OCI-LY1 (cell line): ENCODE measurements around the gene ZNF660.
"Not testable (repeated sequence)": the region's sequence is repeated elsewhere in the genome, so short reads cannot be mapped to it uniquely, and the experiment has no call there.

Experiments
- H2AFZ ChIP-seq: fragments of 200-600 bp; sonication (generic), shearing (Covaris generic); 2 replicates; pipeline ENCODE4 v1.6.0; 2014; ENCODE audit warnings: antibody characterized with exemption, mild to moderate bottlenecking, low read length
- H3F3A ChIP-seq: fragments of 200-600 bp; sonication (generic), shearing (Covaris generic); 2 replicates; pipeline ENCODE4 v1.6.0; 2014; ENCODE audit warnings: mild to moderate bottlenecking, antibody characterized with exemption, low read length, moderate library complexity; ENCODE audit not compliant: insufficient read depth
- H3K27ac ChIP-seq: fragments of 200-600 bp; sonication (generic); 2 replicates; pipeline ENCODE4 v1.5.1; 2014; ENCODE audit warnings: low read length, mixed run types, mild to moderate bottlenecking, low read depth; ENCODE audit not compliant: poor library complexity, severe bottlenecking
- H3K27me3 ChIP-seq: fragments of 200-600 bp; sonication (generic); 2 replicates; pipeline ENCODE4 v1.6.0; 2014; ENCODE audit warnings: antibody characterized with exemption, mild to moderate bottlenecking, low read length, moderate library complexity; ENCODE audit not compliant: insufficient read depth
- H3K36me3 ChIP-seq: fragments of 200-600 bp; sonication (generic); 2 replicates; pipeline ENCODE4 v1.6.1; 2014; ENCODE audit warnings: mild to moderate bottlenecking, antibody characterized with exemption, low read length, moderate library complexity, mixed read lengths; ENCODE audit not compliant: insufficient read depth
- H3K4me1 ChIP-seq: fragments of 200-600 bp; sonication (generic); 2 replicates; pipeline ENCODE4 v1.5.1; 2014; ENCODE audit warnings: mild to moderate bottlenecking, low read length, moderate library complexity; ENCODE audit not compliant: insufficient read depth, severe bottlenecking
- H3K4me2 ChIP-seq: fragments of 200-600 bp; sonication (generic), shearing (Covaris generic); 2 replicates; pipeline ENCODE4 v1.6.1; 2014; ENCODE audit warnings: low read length
- H3K4me3 ChIP-seq: fragments of 200-600 bp; sonication (generic); 2 replicates; pipeline ENCODE4 v1.5.1; 2014; ENCODE audit warnings: low read length, low read depth, mild to moderate bottlenecking, mixed read lengths; ENCODE audit not compliant: poor library complexity, severe bottlenecking
- H3K79me2 ChIP-seq: fragments of 200-600 bp; shearing (Covaris generic); 2 replicates; pipeline ENCODE4 v1.6.1; 2016; ENCODE audit warnings: mixed run types, low read length, mixed read lengths; ENCODE audit not compliant: insufficient read depth
- H3K9ac ChIP-seq: fragments of 200-600 bp; sonication (generic), shearing (Covaris generic); 2 replicates; pipeline ENCODE4 v1.6.1; 2014; ENCODE audit warnings: mild to moderate bottlenecking, low read length, mixed read lengths
- H3K9me2 ChIP-seq: fragments of 200-600 bp; sonication (generic), shearing (Covaris generic); 2 replicates; pipeline ENCODE4 v1.6.1; 2014; ENCODE audit warnings: low read depth, mild to moderate bottlenecking, low read length, mixed read lengths
- H3K9me3 ChIP-seq: fragments of 200-600 bp; shearing (Covaris generic); 2 replicates; pipeline ENCODE4 v1.6.1; 2014; ENCODE audit warnings: low read length, mixed read lengths
- H4K20me1 ChIP-seq: fragments of 200-600 bp; sonication (generic), shearing (Covaris generic); 2 replicates; pipeline ENCODE4 v1.6.0; 2016; ENCODE audit warnings: mild to moderate bottlenecking, low read length; ENCODE audit not compliant: insufficient read depth
- EZH2 ChIP-seq: fragments of 200-600 bp; sonication (generic), shearing (Covaris generic); IDR thresholded peaks from 2 replicates; pipeline ENCODE4 v1.8.0; 2017; ENCODE audit warnings: borderline replicate concordance, mixed run types, mild to moderate bottlenecking, antibody characterized with exemption, low read length, moderate library complexity, mixed read lengths
- TF ChIP-seq, protein P1 (sequence below): fragments of 200-600 bp; sonication (generic), shearing (Covaris generic); IDR thresholded peaks from 2 replicates; pipeline ENCODE4 v1.5.1; 2017; ENCODE audit warnings: mild to moderate bottlenecking, antibody characterized with exemption, low read length, moderate library complexity, mixed read lengths

ZNF660 gene

DNA sequence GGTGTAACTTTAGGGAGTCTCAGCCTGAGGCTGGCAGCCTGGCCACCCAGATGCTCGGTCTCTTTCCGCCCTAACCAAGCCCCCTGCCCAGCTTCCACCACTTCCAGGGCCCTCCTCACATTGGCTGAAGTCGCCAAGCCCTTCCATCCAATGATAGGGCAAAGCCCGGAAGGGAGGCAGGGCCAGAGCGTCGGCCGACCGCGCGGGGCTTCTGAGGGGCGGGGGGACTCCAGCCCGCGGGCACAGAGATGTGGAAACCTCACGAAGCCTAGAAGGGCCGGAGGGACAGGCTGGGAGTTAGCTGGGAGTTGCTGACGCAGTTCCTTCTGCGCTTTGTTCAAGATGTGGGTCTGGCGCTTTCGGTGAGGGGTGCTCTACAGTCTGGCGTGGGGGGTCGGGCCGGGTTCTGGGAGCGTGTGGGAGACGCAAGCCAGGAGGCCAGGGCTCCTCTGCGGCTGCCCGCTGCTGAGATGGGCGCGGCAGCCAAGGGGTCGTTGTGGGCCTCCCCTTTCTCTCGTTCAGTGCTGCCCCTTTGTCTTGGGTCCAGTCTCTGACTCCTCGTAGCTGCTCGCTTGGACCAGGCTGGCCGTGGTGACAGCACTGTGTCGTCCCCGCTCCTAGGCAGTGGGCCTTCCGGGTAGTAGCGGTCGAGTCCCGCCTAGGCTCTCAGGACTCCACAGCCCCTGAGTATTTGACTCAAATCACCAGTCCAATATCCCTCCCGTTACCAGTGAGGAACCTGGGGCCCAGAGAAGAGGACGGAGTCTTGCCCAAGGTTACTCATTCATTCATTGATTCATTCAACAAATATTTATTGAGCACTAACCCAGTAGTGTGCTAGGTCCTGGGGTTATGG, at the start of gene ZNF660:
ZNF660 (plus strand) TSS at position 319 of the 856 bp plus-strand sequence. CDS start 9,230 bp downstream, outside the sequence.
- Histone ChIP-seq H3K9ac (no peak within 1 kb of the TSS), H3K27ac (no peak within 1 kb of the TSS)

DNA sequence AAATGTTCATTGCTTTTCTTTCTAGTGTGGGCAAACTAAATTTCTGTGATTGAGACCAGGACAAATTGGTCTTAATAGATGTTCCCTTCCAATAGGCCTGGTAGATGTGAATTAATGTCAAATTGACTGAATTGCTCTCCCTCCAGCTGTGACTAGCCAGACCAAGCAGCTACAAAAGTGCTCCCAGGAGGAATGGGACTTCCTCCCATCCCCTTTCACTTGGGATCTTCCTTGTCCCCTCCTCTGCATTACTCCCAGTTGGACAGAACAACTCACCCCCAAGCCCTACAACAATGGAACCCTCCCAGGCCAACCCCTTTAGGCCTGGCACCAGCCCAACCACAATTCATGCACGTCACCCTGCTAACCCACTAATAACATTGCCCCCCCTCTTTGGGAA, 49.4 kb upstream of the ZNF660 start:
- Histone ChIP-seq H3K4me1 (no peaks in the 10 kb centered on the region), H3K9ac (no peak overlapping the region), H3K27ac (no peak overlapping the region), H4K20me1 (no peaks in the 10 kb centered on the region), H3K79me2 (no peaks in the 10 kb centered on the region), H3K27me3 (no peaks in the 10 kb centered on the region), H3K9me3 (no peaks in the 10 kb centered on the region), H3K4me2 (no peak overlapping the region), H3K4me3 (no peak overlapping the region), H3K36me3 (no peaks in the 10 kb centered on the region), H2AFZ (no peak overlapping the region), H3K9me2 (no peaks in the 10 kb centered on the region), H3F3A (no peaks in the 10 kb centered on the region)
- TF ChIP-seq EZH2 = no peak
- TF ChIP-seq, protein P1, sequence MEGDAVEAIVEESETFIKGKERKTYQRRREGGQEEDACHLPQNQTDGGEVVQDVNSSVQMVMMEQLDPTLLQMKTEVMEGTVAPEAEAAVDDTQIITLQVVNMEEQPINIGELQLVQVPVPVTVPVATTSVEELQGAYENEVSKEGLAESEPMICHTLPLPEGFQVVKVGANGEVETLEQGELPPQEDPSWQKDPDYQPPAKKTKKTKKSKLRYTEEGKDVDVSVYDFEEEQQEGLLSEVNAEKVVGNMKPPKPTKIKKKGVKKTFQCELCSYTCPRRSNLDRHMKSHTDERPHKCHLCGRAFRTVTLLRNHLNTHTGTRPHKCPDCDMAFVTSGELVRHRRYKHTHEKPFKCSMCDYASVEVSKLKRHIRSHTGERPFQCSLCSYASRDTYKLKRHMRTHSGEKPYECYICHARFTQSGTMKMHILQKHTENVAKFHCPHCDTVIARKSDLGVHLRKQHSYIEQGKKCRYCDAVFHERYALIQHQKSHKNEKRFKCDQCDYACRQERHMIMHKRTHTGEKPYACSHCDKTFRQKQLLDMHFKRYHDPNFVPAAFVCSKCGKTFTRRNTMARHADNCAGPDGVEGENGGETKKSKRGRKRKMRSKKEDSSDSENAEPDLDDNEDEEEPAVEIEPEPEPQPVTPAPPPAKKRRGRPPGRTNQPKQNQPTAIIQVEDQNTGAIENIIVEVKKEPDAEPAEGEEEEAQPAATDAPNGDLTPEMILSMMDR = no peak

More for the DNA sequence above, at the start of gene ZNF660:
- Histone ChIP-seq H3K79me2 (no peaks in the 10 kb centered on the region), H2AFZ (no peak within 1 kb of the TSS), H3F3A (no peaks in the 10 kb centered on the region), H3K27me3 (no peaks in the 10 kb centered on the region), H4K20me1 (no peaks in the 10 kb centered on the region), H3K4me2 (no peak within 1 kb of the TSS), H3K9me3 (no peaks in the 10 kb centered on the region), H3K36me3 (no peaks in the 10 kb centered on the region), H3K9me2 (no peaks in the 10 kb centered on the region), H3K4me3 (no peak within 1 kb of the TSS), H3K4me1 (no peaks in the 10 kb centered on the region)
- TF ChIP-seq, protein P1 = no peak

DNA sequence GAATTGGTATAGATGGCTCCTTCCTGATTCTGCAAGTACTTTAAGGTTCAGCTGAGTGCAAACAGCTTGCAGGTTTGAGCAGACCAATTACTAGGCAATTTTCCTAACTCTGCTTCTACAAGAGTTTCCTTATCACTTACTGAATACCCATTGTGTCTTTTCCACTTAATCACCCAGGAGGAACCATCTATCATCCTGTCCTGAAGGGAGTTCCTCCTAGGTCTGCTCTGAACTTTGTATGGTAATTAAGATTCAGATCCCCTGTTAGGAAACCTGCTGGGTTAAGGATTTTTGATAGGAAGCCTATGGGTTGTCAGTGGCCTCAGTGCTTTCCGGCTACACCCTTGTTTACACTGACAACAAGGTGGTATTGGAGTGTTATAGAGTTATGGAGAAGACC, 40.0 kb upstream of the ZNF660 start:
- not testable (repeated sequence) for H3F3A ChIP-seq

More for the DNA sequence above, 40.0 kb upstream of the ZNF660 start:
- H3K36me3 ChIP-seq, H3K9me3 ChIP-seq, H3K4me1 ChIP-seq, H4K20me1 ChIP-seq, H3K9me2 ChIP-seq, H3K27ac ChIP-seq, H3K4me2 ChIP-seq, H3K79me2 ChIP-seq, H3K9ac ChIP-seq, H2AFZ ChIP-seq, H3K27me3 ChIP-seq, H3K4me3 ChIP-seq: not testable (repeated sequence)
